ENCODE measurements around the gene SIAH1.
A peak's percentile ranks its signal among the peaks of the same experiment; 100 is the strongest.
"Not testable (repeated sequence)": the region's sequence is repeated elsewhere in the genome, so short reads cannot be mapped to it uniquely, and the experiment has no call there.

The SIAH1 gene

GRCh38 chr16:48365601-48366164 is 19.5 kb downstream of the SIAH1 start:
- DNase-seq, result peak; percentile 33

- DNase-seq, result peak; percentile 39
Observed at GRCh38 chr16:48365025-48365600, 20.1 kb downstream of the SIAH1 start.

- DNase-seq, result no peak
Observed at GRCh38 chr16:48361540-48362144, 23.6 kb downstream of the SIAH1 start.

GRCh38 chr16:48361012-48361411 is 24.2 kb downstream of the SIAH1 start:
- no peak for DNase-seq

GRCh38 chr16:48359983-48360382 is 25.2 kb downstream of the SIAH1 start:
- DNase-seq, result no peak

- no peak for DNase-seq
Observed at GRCh38 chr16:48358419-48358818, 26.8 kb downstream of the SIAH1 start.

GRCh38 chr16:48356633-48357376 is 28.4 kb downstream of the SIAH1 start:
- DNase-seq, result no peak

- no peak for DNase-seq
Observed at GRCh38 chr16:48354877-48355855, 30.0 kb downstream of the SIAH1 start.

- not testable (repeated sequence) for DNase-seq
Observed at GRCh38 chr16:48354385-48354784, 30.8 kb downstream of the SIAH1 start.

- DNase-seq, result no peak
Observed at GRCh38 chr16:48353565-48354163, 31.5 kb downstream of the SIAH1 start.

GRCh38 chr16:48352648-48353390 is 32.4 kb downstream of the SIAH1 start:
- no peak for DNase-seq

GRCh38 chr16:48350736-48351135 is 34.5 kb downstream of the SIAH1 start:
- no peak for DNase-seq

GRCh38 chr16:48347980-48348379 is 37.2 kb downstream of the SIAH1 start:
- no peak for DNase-seq

- DNase-seq, result no peak
Observed at GRCh38 chr16:48347191-48347865, 37.9 kb downstream of the SIAH1 start.

GRCh38 chr16:48342591-48342990 is 42.6 kb downstream of the SIAH1 start:
- no peak for DNase-seq

GRCh38 chr16:48340054-48340453 is 45.2 kb downstream of the SIAH1 start:
- no peak for DNase-seq

GRCh38 chr16:48335961-48336360 is 49.3 kb downstream of the SIAH1 start:
- no peak for DNase-seq

- no peak for DNase-seq
Observed at GRCh38 chr16:48334325-48334724, 50.9 kb downstream of the SIAH1 start.

- DNase-seq, result no peak
Observed at GRCh38 chr16:48332978-48333377, 52.2 kb downstream of the SIAH1 start.

GRCh38 chr16:48330841-48331192 is 54.4 kb downstream of the SIAH1 start:
- no peak for DNase-seq

All from DMS79 treated with DMSO at 0.1 percent for 48 hours (cell line).